Measurements from ENCODE around the gene SLAIN1.

DNA sequence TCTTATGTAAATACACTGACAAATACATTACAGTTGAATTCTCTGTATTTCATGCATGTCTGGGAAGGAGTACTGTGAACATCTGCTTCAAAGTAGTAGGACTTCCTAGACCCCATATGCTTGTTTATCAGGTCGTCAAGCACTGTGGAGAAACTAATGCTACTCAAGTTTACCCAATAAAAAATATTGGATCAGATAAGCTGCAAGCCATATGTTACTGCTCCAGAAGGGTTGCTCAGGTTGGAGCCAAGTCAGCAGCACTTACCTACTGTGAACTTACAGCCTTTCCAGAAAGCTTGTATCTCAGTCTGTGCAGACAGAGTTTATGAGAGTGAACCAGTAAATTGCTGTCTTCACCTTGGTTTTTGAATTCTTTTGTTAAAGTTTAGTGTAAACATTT, 36.2 kb downstream of the SLAIN1 start:
- no peak for TF ChIP-seq POLR2A (IDR thresholded peaks at IDR 0.05)
- TF ChIP-seq, protein P1, sequence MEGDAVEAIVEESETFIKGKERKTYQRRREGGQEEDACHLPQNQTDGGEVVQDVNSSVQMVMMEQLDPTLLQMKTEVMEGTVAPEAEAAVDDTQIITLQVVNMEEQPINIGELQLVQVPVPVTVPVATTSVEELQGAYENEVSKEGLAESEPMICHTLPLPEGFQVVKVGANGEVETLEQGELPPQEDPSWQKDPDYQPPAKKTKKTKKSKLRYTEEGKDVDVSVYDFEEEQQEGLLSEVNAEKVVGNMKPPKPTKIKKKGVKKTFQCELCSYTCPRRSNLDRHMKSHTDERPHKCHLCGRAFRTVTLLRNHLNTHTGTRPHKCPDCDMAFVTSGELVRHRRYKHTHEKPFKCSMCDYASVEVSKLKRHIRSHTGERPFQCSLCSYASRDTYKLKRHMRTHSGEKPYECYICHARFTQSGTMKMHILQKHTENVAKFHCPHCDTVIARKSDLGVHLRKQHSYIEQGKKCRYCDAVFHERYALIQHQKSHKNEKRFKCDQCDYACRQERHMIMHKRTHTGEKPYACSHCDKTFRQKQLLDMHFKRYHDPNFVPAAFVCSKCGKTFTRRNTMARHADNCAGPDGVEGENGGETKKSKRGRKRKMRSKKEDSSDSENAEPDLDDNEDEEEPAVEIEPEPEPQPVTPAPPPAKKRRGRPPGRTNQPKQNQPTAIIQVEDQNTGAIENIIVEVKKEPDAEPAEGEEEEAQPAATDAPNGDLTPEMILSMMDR (IDR thresholded peaks at IDR 0.05): no peak
